ENCODE results near the gene LAG3.

DNA sequence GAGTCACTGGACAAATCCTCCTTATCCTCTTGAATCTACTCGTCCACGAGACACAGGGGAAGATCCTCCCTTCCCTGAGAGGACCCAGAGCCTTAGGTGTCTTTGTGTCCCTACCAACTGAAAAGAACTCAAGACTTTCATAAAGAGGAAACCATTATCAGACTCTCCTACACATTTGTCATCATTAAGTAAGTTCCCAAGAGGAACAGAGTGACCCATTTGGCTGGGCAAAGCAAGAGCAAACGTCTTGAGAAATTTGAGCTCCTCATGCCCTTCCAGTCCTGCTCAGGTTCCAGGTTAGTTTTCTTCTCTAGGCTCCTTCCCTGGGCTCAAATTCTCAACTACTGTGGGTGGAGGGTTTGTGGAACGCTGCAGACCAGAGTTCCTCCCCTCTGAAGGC is 25.1 kb upstream of the LAG3 start:
- no peak for TF ChIP-seq E2F1 (CRISPR knock-in tag; IDR thresholded peaks at IDR 0.05)
- no peak for TF ChIP-seq E2F5 (CRISPR knock-in tag; IDR thresholded peaks at IDR 0.05)
- no peak for TF ChIP-seq OVOL2 (CRISPR knock-in tag; IDR thresholded peaks at IDR 0.05; ENCODE audit: borderline replicate concordance)
- TF ChIP-seq USF1 (CRISPR knock-in tag; IDR thresholded peaks at IDR 0.05), result no peak
- TF ChIP-seq MAX (CRISPR knock-in tag; IDR thresholded peaks at IDR 0.05), result no peak
- TF ChIP-seq CTCF (IDR thresholded peaks at IDR 0.05), result no peak
- no peak for TF ChIP-seq ESRRA (CRISPR knock-in tag; IDR thresholded peaks at IDR 0.05; ENCODE audit: borderline replicate concordance)
